ENCODE results near the gene SPTBN5.

Gene SPTBN5

GRCh38 chr15:41932511-41933289, 38.8 kb upstream of the SPTBN5 start:
- Histone ChIP-seq H3K4me2 (ENCODE audit: low read depth, low read length) (no peak overlapping the region), H4K20me1 (ENCODE audit: insufficient read depth, low read length) (no peaks in the 10 kb centered on the region), H3K4me3 (ENCODE audit: low read length) (no peak overlapping the region), H3K9me2 (replicated peaks; ENCODE audit: insufficient read depth, low read length) (no peaks in the 10 kb centered on the region), H3K9ac (ENCODE audit: low read length) (no peak overlapping the region), H3K9me3 (replicated peaks; ENCODE audit: insufficient read depth, low read length) (no peaks in the 10 kb centered on the region), H3F3A (ENCODE audit: insufficient read depth, low read length) (peaks cover 10% of the 10 kb centered on the region; the same call in 1 of the 2 replicates), H2AFZ (ENCODE audit: low read length) (no peak overlapping the region), H3K27ac (ENCODE audit: low read length) (no peak overlapping the region), H3K79me2 (ENCODE audit: low read length) (peaks cover 3% of the 10 kb centered on the region; the same call in 1 of the 2 replicates), H3K27me3 (replicated peaks; ENCODE audit: insufficient read depth, low read length) (no peaks in the 10 kb centered on the region), H3K4me1 (ENCODE audit: low read length) (peaks cover 19% of the 10 kb centered on the region), H3K36me3 (replicated peaks; ENCODE audit: insufficient read depth, low read length) (no peaks in the 10 kb centered on the region)
- TF ChIP-seq CTCF (IDR thresholded peaks at IDR 0.05; ENCODE audit: low read length) (no peak), EZH2phosphoT487 (IDR thresholded peaks at IDR 0.05; ENCODE audit: low read length) (no peak), EZH2 (optimal IDR thresholded peaks at IDR 0.05; ENCODE audit: low read depth, low read length) (no peak)
- no peak for DNase-seq

- Histone ChIP-seq H3K4me3 (ENCODE audit: low read length) (no peak overlapping the region), H3K9me3 (replicated peaks; ENCODE audit: insufficient read depth, low read length) (no peaks in the 10 kb centered on the region), H3K27me3 (replicated peaks; ENCODE audit: insufficient read depth, low read length) (no peaks in the 10 kb centered on the region), H3F3A (ENCODE audit: insufficient read depth, low read length) (peaks cover 10% of the 10 kb centered on the region; the same call in 1 of the 2 replicates), H3K79me2 (ENCODE audit: low read length) (peaks cover 3% of the 10 kb centered on the region; the same call in 1 of the 2 replicates), H4K20me1 (ENCODE audit: insufficient read depth, low read length) (no peaks in the 10 kb centered on the region), H3K4me1 (ENCODE audit: low read length) (peaks cover 19% of the 10 kb centered on the region), H3K4me2 (ENCODE audit: low read depth, low read length) (no peak overlapping the region), H3K36me3 (replicated peaks; ENCODE audit: insufficient read depth, low read length) (no peaks in the 10 kb centered on the region), H3K9me2 (replicated peaks; ENCODE audit: insufficient read depth, low read length) (no peaks in the 10 kb centered on the region), H3K27ac (ENCODE audit: low read length) (no peak overlapping the region), H2AFZ (ENCODE audit: low read length) (no peak overlapping the region), H3K9ac (ENCODE audit: low read length) (no peak overlapping the region)
- DNase-seq = no peak
- TF ChIP-seq EZH2phosphoT487 (IDR thresholded peaks at IDR 0.05; ENCODE audit: low read length) (no peak), EZH2 (optimal IDR thresholded peaks at IDR 0.05; ENCODE audit: low read depth, low read length) (no peak), CTCF (IDR thresholded peaks at IDR 0.05; ENCODE audit: low read length) (no peak)
Measured at GRCh38 chr15:41932101-41932500, 38.2 kb upstream of the SPTBN5 start.

- no peaks in the 10 kb centered on the region for H3K9me3 ChIP-seq (replicated peaks; ENCODE audit: insufficient read depth, low read length)
- no peak for DNase-seq
- no peaks in the 10 kb centered on the region for H3K36me3 ChIP-seq (replicated peaks; ENCODE audit: insufficient read depth, low read length)
- no peak overlapping the region for H2AFZ ChIP-seq (ENCODE audit: low read length)
- no peak overlapping the region for H3K27ac ChIP-seq (ENCODE audit: low read length)
- no peaks in the 10 kb centered on the region for H3K27me3 ChIP-seq (replicated peaks; ENCODE audit: insufficient read depth, low read length)
- peaks cover 8% of the 10 kb centered on the region; the same call in 1 of the 2 replicates for H3F3A ChIP-seq (ENCODE audit: insufficient read depth, low read length)
- H3K4me1 ChIP-seq (ENCODE audit: low read length) = peaks cover 15% of the 10 kb centered on the region
- TF ChIP-seq EZH2 (optimal IDR thresholded peaks at IDR 0.05; ENCODE audit: low read depth, low read length) (no peak), EZH2phosphoT487 (IDR thresholded peaks at IDR 0.05; ENCODE audit: low read length) (no peak), CTCF (IDR thresholded peaks at IDR 0.05; ENCODE audit: low read length) (no peak)
- H4K20me1 ChIP-seq (ENCODE audit: insufficient read depth, low read length) = no peaks in the 10 kb centered on the region
- no peak overlapping the region for H3K4me3 ChIP-seq (ENCODE audit: low read length)
- H3K79me2 ChIP-seq (ENCODE audit: low read length) = peaks cover 3% of the 10 kb centered on the region; the same call in 1 of the 2 replicates
- H3K9ac ChIP-seq (ENCODE audit: low read length) = no peak overlapping the region
- no peaks in the 10 kb centered on the region for H3K9me2 ChIP-seq (replicated peaks; ENCODE audit: insufficient read depth, low read length)
- H3K4me2 ChIP-seq (ENCODE audit: low read depth, low read length) = no peak overlapping the region
Measured at GRCh38 chr15:41930867-41931222, 37.0 kb upstream of the SPTBN5 start.

Measured in MM.1S (cell line).